HG03378 (cell line): ENCODE results near the gene LTBP4.
A peak's percentile ranks its signal among the peaks of the same experiment; 100 is the strongest.
"Not testable (repeated sequence)": the region's sequence is repeated elsewhere in the genome, so short reads cannot be mapped to it uniquely, and the experiment has no call there.

Experiments used
- ATAC-seq: cut with Tn5 transposase; IDR thresholded peaks from one replicate; pipeline ENCODE4 v1.9.1; 2021; ENCODE audit warnings: mild to moderate bottlenecking, moderate library complexity; ENCODE audit not compliant: unreplicated experiment

Gene LTBP4

GRCh38 chr19:40601134-40601974 lies at the start of gene LTBP4:
TSS of gene LTBP4 (plus strand) at chr19:40601369. CDS start at chr19:40601388, 19 bp downstream.
- ATAC-seq = no peak

GRCh38 chr19:40552848-40553247 lies 48.3 kb upstream of the LTBP4 start:
- ATAC-seq = no peak

DNA sequence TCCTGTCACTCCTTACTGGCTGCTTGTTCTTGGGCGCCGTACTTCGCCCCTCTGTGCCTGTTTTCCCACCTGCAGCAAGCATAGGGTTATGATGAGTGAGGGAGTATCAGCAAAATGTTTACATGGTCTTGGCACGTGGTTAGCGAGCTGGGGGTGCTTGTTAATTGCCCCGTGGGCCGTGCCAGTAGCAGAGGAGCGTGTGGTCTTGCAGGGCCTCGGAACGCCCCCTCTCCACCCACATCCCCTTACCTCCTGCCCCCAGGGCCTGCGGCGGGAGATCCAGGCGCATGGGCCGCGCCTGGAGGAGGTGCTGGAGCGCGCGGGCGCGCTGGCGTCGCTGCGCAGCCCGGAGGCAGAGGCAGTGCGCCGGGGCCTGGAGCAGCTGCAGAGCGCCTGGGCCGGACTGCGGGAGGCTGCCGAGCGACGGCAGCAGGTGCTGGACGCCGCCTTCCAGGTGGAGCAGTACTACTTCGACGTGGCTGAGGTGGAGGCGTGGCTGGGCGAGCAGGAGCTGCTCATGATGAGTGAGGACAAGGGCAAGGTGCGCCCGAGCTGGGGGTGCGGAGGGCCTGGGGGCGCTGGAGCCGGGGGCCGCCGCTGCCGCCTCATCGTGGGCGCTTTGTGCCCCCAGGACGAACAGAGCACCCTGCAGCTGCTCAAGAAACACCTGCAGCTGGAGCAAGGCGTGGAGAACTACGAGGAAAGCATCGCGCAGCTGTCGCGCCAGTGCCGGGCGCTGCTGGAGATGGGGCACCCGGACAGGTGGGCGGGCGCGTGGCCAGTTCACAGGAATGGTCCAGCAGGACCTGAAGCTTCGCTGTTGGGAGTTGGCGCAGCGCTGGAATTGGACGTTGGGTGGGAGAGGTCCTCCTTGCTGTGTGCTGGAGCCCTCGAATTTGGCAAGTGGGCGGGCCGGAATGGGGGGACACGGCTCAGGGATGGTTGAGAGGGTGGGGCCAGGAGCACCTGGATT lies 47.0 kb upstream of the LTBP4 start:
- ATAC-seq = no peak

GRCh38 chr19:40555978-40556689 lies 45.0 kb upstream of the LTBP4 start:
- ATAC-seq = no peak

DNA sequence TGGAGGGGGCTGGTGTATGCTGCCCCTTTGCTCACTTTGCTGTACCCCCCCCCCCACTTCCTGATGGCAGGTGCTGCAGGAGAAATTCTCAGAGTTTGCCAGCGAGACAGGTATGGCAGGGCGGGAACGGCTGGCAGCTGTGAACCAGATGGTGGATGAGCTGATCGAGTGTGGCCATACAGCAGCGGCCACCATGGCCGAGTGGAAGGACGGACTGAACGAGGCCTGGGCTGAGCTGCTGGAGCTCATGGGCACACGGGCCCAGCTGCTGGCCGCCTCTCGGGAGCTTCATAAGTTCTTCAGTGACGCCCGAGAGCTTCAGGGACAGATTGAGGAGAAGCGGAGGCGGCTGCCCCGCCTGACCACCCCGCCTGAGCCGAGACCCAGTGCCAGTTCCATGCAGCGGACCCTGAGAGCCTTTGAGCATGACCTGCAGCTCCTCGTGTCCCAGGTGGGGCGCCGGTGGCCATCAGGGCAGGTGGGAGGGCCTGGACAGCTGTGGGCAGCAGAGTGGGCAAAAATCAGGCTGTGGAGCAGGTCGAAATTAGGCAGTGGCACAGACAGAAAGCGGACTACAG lies 44.1 kb upstream of the LTBP4 start:
- ATAC-seq = no peak

DNA sequence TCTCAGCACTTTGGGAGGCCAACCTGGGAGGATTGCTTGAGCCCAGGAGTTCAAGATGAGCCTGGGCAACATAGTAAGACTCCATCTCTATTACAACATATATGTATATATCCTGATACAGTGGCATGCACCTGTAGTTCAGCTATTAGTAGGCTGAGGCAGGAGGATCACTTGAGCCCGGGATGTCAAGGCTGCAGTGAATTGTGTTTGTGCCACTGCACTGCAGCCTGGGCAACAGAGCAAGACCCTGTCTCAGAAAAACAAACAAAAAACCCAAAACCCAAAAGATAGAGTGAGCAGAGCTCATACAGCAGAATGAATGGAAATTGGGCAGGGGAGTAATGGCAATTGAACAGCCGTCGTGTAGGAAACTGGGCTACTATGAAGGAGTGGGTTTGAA lies 41.8 kb upstream of the LTBP4 start:
- ATAC-seq = no peak

- no peak for ATAC-seq
Observed at GRCh38 chr19:40560092-40560507, 41.1 kb upstream of the LTBP4 start.

- no peak for ATAC-seq
Observed at GRCh38 chr19:40561947-40562346, 39.2 kb upstream of the LTBP4 start.

- not testable (repeated sequence) for ATAC-seq
Observed at GRCh38 chr19:40564535-40564934, 36.6 kb upstream of the LTBP4 start.

DNA sequence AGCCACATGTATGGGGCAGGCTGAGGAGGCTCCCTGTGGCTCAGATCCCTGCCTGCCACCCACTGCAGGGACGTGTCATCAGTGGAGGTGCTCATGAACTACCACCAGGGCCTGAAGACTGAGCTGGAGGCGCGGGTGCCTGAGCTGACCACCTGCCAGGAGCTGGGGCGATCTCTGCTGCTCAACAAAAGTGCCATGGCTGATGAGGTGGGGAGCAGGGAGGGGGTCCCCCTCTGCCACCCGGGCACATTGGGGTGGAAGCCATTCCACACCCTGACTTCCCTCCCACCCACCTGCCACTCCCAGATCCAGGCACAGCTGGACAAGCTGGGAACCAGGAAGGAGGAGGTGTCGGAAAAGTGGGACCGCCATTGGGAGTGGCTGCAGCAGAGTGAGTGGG lies 35.8 kb upstream of the LTBP4 start:
- no peak for ATAC-seq

GRCh38 chr19:40565910-40566495 lies 35.2 kb upstream of the LTBP4 start:
- no peak for ATAC-seq

- no peak for ATAC-seq
Observed at GRCh38 chr19:40567040-40567749, 34.0 kb upstream of the LTBP4 start.

DNA sequence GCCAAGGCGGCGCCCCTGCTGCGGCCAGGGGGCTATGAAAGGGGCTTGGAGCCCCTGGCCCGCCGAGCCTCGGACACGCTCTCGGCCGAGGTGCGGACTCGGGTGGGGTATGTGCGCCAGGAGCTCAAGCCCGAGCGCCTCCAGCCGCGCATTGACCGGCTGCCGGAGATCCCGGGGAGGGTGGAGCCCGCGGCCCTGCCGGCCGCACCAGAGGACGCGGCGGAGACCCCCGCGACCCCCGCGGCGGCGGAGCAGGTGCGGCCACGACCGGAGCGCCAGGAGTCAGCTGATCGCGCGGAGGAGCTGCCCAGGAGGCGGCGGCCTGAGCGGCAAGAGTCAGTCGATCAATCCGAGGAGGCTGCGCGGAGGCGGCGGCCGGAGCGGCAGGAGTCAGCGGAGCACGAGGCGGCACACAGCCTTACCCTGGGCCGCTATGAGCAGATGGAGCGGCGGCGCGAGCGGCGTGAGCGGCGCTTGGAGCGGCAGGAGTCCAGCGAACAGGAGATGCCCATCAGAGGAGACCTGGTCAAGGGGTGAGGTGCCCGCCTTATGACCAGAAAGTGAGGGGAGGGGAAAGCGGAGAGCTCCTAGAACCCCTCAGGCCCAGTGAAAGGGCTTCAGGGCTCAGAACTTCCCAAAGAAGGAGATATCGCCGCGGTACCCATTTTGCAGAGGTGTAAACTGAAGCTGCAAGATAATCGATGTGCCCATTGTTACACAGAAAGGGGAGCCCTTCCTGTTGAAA lies 33.2 kb upstream of the LTBP4 start:
- no peak for ATAC-seq

DNA sequence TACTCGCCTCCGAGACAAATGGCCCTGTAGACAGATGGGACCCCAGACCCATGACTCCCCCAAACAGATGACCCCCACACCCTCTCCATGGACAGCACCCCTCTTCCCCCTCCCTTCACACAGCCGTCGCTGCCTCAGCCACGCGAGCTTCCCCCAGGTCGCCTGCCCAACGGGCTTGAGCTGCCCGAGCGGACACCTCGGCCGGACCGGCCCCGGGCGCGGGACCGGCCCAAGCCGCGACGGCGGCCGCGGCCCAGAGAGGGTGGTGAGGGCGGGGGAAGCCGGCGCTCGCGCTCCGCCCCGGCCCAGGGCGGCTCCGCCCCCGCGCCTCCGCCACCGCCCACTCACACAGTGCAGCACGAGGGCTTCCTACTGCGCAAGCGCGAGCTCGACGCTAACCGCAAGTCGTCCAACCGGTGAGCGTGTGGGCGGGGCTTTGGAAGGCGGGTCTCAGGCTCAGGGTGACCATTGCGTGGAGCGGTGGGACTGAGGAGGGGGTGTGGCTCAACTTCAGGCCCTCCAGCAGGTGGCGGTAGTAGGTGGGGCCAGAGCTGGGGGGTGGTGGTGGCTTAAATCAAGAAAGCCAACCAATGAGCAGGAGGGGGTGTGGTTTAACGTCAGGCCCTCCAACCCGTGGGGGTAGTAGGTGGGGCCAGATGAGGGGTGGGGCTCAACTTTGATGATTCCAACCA lies 30.7 kb upstream of the LTBP4 start:
- ATAC-seq = peak; percentile 54

GRCh38 chr19:40571005-40571318 lies 30.2 kb upstream of the LTBP4 start:
- peak; percentile 17 for ATAC-seq

DNA sequence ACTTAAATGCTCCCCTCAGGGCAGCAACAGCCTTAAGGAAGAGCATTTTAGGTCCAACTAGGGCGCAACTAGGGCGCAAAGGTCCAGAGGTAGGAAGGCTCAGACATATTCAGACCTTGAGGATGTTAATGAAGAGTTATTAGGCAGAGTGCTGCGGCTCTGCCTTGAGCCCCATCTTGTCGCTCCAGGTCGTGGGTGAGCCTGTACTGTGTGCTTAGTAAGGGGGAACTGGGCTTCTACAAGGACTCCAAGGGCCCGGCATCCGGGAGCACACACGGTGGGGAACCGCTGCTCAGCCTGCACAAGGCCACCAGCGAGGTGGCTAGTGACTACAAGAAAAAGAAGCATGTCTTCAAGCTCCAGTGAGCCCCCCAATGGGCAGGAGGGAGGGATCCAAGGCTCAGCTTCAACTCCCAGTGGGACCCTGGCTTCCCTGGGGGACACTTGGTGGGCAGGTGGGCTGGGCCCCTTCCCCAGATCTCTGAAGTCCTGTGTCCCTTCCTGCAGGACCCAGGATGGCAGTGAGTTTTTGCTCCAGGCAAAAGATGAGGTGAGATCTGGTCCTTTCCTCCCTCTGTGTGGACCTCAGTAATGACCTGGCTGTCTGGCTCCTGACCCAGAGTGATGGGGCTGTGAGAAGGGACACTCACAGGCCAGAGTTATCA lies 29.2 kb upstream of the LTBP4 start:
- no peak for ATAC-seq

GRCh38 chr19:40575326-40575725 lies 25.8 kb upstream of the LTBP4 start:
- no peak for ATAC-seq

GRCh38 chr19:40576151-40576584 lies 25.0 kb upstream of the LTBP4 start:
- ATAC-seq = peak; percentile 15
